Daoy (cell line): Measurements from ENCODE around the gene CHCHD3. TPM values are rescaled to one million over a fixed set of nuclear protein-coding genes. Genes with fewer than 3 reads are reported as not detected.
A peak's percentile ranks its signal among the peaks of the same experiment; 100 is the strongest.

Source experiments
- DNase-seq: peaks from one replicate; pipeline ENCODE4 v3.0.0-alpha.2; 2015; ENCODE audit warnings: low read depth
- total RNA-seq: library from RNA; depleted of rRNA; stranded (reverse); fragments of >200 nt; shearing (Covaris generic); gene quantifications from 2 replicates; pipeline ENCODE4 v1.2.3, GENCODE V29; 2014

Gene CHCHD3
- total RNA-seq, 1 experiment from 2014 or later, result 280 TPM

- peak; percentile 15 for DNase-seq
These were observed 216.3 kb downstream of the CHCHD3 start for GRCh38 chr7:132865366-132866143.

GRCh38 chr7:132861940-132862554 is 219.8 kb downstream of the CHCHD3 start:
- peak; percentile 13 for DNase-seq

GRCh38 chr7:132861424-132861823 is 220.5 kb downstream of the CHCHD3 start:
- DNase-seq, result no peak

GRCh38 chr7:132859199-132859598 is 222.7 kb downstream of the CHCHD3 start:
- DNase-seq, result no peak

DNA sequence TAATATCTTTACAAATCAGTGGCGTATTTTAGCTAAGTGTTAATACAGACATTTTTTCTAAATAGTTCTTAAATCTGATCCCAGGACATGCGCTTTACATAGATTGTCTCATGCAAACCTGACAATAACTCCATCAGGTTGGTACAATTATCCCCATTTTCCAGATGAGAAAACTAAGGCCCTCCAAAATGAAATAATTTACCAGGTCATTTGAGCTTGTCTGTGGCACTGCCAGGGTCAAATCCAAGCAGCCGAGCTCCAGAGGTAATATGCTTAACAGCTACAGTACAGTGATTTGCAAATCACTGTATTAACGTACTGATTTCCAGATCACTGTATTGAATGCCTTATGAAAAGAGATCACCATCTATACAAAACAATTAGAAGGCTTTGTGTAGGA is 223.1 kb downstream of the CHCHD3 start:
- DNase-seq, result no peak

DNA sequence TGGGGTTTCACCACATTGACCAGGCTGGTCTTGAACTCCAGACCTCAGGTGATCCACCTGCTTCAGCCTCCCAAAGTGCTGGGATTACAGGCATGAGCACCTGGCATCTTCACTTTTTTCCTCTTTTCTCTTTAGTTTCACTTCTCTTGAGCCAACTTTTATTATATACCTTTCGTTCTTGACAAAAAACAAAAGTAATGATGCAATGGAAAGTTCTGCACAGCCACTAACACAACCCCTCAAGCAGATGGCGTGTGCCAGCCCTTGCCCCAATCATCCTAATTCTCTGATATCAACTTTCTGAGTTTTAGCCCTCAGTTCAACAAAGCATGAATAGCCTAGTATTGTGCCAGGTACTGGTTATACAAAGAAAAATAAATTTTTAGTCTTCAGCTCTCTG is 223.6 kb downstream of the CHCHD3 start:
- DNase-seq, result no peak

DNA sequence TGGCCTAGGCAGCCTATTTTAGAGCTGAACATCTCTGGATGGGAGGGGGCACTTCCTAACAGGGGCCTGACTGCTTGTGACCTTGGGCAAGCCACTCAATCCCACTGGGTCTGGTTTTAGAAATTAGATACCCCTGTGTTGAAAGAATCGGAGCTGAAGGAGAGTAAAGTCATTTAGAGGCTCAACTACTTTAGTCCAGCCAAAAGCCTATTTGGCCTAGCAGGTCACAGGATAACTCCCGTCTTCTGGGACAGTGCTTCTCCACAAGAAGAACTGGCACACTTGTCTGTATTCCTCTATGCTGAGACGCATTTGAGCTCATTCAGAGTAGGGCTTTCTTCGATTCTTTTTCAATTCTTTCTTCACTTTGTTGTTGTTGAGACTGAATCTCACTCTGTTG is 224.2 kb downstream of the CHCHD3 start:
- DNase-seq, result no peak

GRCh38 chr7:132857031-132857430 is 224.9 kb downstream of the CHCHD3 start:
- DNase-seq, result no peak

DNA sequence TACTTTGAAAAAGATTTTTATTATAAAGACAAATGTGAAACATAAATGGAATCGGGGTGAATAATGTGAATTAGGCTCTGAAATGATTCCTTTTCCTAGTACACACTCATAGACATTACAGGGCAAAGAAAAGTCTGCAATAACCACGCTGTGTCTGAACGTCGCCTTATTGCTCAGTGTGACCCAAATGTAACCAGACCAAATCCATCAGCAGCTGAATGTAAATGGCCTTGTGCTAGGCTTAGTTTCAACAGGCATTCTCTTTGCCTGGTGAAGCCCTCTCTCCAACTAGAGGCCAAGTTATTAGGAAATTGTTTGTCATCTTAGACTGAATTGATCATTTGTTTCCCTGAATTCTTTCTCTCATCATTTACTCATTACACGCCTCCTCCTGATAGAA is 225.5 kb downstream of the CHCHD3 start:
- DNase-seq, result no peak

GRCh38 chr7:132855901-132856300 is 226.0 kb downstream of the CHCHD3 start:
- no peak for DNase-seq

DNA sequence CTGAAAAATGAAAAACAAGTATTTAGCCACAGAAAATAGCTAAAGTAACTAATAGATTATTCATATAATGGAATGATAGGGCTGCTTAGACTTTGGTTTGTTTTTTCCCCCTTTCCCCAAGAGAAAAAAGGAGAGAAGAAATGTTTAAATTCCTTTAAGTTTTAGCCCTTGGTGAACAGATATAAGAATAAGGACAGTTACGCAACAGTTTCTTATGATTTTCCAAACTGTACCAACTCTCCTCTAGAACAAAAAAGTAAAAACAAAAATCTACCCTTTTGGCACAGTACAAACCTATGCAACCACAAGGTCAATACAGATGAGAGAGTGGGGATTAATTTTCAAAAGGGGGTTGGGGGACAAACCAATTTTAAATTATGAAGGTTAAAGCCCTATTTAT is 227.7 kb downstream of the CHCHD3 start:
- no peak for DNase-seq

DNA sequence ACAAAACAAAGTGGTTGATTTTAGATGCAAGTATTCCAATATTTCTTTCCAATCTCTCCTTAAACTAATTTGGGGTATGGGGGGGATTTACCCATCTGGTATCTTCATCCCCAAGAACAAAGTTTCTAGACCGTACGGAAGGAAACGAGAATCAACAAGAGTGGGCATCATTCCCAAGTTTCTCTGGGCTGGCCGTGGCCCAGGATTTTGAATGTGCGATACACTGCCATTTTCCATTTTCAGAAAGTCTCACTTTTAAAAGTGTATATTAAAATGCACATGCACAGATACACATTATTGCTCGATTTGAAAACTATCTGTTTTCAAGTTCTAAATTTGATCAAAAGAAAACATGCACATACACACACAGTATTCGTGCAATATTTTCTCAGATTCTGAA is 234.5 kb downstream of the CHCHD3 start:
- DNase-seq, result no peak

- DNase-seq, result no peak
These were observed 235.8 kb downstream of the CHCHD3 start for GRCh38 chr7:132846086-132846485.

- DNase-seq, result no peak
These were observed 239.4 kb downstream of the CHCHD3 start for GRCh38 chr7:132842478-132842877.

- DNase-seq, result no peak
These were observed 241.7 kb downstream of the CHCHD3 start for GRCh38 chr7:132840199-132840598.

- DNase-seq, result no peak
These were observed 243.6 kb downstream of the CHCHD3 start for GRCh38 chr7:132838313-132838712.

GRCh38 chr7:132837529-132837928 is 244.4 kb downstream of the CHCHD3 start:
- DNase-seq, result no peak

- DNase-seq, result no peak
These were observed 245.1 kb downstream of the CHCHD3 start for GRCh38 chr7:132836746-132837145.

- no peak for DNase-seq
These were observed 250.9 kb downstream of the CHCHD3 start for GRCh38 chr7:132830941-132831340.

DNA sequence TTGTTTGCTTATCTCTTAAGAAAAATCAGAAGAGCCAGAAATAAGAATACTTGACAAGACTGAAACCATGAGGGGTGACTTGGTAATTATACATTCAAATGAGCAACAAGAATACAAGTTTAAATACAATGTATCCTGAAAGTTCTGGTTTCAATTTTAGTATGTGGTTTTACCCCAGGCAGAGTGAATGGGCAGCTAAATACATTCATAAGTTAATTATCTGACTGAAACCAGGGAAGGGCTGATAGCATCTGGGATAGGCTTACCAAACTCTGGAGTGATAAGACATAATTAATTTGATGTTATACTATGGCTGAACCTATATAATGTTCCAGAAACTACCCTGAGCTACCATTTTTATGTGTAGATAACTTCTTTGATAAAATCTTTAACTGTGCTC is 253.4 kb downstream of the CHCHD3 start:
- no peak for DNase-seq

DNA sequence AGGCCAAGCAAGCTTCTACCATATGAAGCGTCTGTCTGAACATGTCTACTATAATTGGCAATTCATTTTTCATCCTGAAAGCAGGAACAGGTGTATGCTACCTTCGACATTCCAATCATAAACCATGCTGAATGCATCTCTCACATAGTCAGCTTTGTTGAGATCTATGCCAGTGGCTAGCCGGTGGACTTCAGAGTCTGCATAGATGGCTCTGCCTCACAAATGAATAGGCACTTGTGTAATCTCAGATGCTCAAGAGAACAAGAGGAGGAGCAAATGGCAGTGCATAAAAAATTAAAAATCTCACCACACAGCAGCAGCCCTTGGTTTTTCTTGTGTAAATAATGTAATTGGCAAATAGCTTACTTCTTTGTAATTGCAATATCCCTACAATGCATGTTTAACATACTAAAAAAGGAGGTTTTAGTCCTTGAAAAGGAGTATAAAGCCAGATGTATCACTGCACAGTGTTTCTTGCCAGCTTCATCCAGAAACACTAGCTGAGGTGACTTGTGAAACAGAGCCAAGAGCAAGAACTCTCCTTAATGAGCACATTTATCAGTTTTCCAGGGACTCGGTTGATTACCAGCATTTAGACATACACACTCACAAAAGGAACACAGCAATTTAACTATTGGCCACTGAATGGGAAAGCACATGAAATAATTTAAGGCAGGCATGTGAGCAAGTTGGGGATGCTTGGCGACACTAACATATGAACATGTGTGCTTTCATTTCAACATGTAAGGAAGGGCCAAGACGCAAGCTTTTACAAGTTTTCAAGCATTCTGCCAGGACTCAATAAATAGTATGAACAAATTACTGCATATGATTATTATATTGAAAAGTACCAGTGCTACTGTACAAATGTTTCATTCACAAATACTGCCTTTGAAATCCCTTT is 255.7 kb downstream of the CHCHD3 start:
- no peak for DNase-seq

DNA sequence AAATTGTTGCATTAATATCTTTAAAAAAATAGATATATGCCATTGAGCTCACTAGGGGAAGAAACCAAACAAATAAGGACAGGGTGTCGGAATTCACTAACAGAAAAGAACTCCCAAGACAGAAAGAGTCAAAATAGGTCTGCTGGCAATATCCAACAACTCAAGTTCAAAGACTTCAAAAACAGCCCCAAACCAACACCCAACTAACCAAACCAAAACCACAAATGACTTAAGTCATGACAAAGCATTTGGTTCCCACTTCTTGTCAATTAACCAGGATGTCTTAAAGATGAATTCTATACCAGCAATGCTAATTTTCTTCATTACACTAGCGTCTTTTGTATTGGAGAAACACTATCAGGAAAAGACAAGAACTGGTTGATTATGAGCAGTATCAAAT is 256.7 kb downstream of the CHCHD3 start:
- DNase-seq, result no peak

DNA sequence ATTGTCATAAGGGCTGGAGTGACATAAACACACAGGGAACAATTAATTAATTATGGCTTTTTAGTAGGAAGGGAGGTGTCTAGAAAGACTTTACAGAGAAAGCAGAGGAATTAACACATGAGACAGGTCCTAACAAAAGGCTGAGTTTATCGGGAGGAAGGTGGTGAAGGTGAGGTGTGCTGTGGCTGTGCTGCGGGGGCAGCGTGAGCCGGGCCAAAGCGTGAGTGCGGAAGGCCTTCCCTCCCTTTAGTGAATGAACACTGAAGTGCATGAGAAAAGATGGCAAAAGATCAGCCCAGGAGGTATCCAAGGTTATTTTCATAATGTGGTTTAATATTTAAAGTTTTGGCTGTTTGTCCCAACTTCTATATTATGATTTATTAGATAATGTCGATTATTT is 262.2 kb downstream of the CHCHD3 start:
- no peak for DNase-seq
